ENCODE results near the gene CYB561D1. TPM values are rescaled to one million over a fixed set of nuclear protein-coding genes. Genes with fewer than 3 reads are reported as not detected.
A peak's percentile ranks its signal among the peaks of the same experiment; 100 is the strongest.

Gene CYB561D1
- total RNA-seq, 1 donor from 2014 or later = 10.2 TPM

DNA sequence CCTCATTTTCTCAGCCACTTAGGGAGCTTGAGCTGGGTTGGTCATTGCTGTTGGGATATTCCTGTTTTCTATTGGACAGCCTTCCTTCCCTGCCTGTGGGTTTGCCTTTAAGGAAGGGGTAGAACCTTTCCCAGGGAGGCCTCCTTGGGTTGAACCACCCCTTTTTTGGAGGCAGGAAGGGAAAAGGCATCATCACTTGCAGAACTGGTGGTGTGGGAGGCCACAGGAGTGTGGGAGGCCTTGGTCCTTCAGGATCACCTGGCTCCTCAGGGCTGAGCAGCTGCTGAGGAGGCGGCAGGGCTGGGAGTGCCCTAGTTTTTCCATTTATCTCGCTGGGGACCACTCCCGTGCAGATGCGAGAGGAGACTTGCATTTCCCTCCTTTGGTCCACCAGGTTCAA, 667 bp upstream of the CYB561D1 start:
- H3K27ac Mint-ChIP-seq (ENCODE audit: unreplicated experiment) = no peak overlapping the region
- TF ChIP-seq CTCF (IDR thresholded peaks at IDR 0.05) = no peak
- peaks cover 9% of the 10 kb centered on the region for H3K36me3 Mint-ChIP-seq (ENCODE audit: unreplicated experiment)
- DNase-seq (ENCODE audit: extremely low spot score, unreplicated experiment) = no peak
- no peaks in the 10 kb centered on the region for H3K9me3 Mint-ChIP-seq (ENCODE audit: unreplicated experiment)
- H3K4me1 Mint-ChIP-seq (ENCODE audit: unreplicated experiment) = peaks cover 27% of the 10 kb centered on the region
- H3K4me3 Mint-ChIP-seq (ENCODE audit: unreplicated experiment) = peak overlapping the region; percentile 95
- H3K27me3 Mint-ChIP-seq (ENCODE audit: unreplicated experiment) = no peaks in the 10 kb centered on the region

DNA sequence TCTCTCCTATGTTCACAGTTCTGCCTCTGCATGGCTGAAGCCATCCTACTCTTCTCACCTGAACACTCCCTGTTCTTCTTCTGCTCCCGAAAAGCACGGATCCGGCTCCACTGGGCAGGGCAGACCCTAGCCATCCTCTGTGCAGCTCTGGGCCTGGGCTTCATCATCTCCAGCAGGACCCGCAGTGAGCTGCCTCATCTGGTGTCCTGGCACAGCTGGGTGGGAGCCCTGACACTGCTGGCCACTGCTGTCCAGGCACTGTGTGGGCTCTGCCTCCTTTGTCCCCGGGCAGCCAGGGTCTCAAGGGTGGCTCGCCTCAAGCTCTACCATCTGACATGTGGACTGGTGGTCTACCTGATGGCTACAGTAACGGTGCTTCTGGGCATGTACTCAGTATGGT, 1.8 kb downstream of the CYB561D1 start:
- H3K4me1 Mint-ChIP-seq (ENCODE audit: unreplicated experiment) = peaks cover 34% of the 10 kb centered on the region
- H3K36me3 Mint-ChIP-seq (ENCODE audit: unreplicated experiment) = peaks cover 9% of the 10 kb centered on the region
- H3K4me3 Mint-ChIP-seq (ENCODE audit: unreplicated experiment) = peak overlapping the region; percentile 95
- H3K27me3 Mint-ChIP-seq (ENCODE audit: unreplicated experiment) = no peaks in the 10 kb centered on the region
- H3K9me3 Mint-ChIP-seq (ENCODE audit: unreplicated experiment) = no peaks in the 10 kb centered on the region
- no peak overlapping the region for H3K27ac Mint-ChIP-seq (ENCODE audit: unreplicated experiment)
- TF ChIP-seq CTCF (IDR thresholded peaks at IDR 0.05) = no peak
- no peak for DNase-seq (ENCODE audit: extremely low spot score, unreplicated experiment)

GRCh38 chr1:109497449-109498160, 3.7 kb downstream of the CYB561D1 start:
- H3K9me3 Mint-ChIP-seq (ENCODE audit: unreplicated experiment) = no peaks in the 10 kb centered on the region
- H3K4me1 Mint-ChIP-seq (ENCODE audit: unreplicated experiment) = peaks cover 40% of the 10 kb centered on the region
- no peaks in the 10 kb centered on the region for H3K27me3 Mint-ChIP-seq (ENCODE audit: unreplicated experiment)
- peaks cover 9% of the 10 kb centered on the region for H3K36me3 Mint-ChIP-seq (ENCODE audit: unreplicated experiment)
- H3K4me3 Mint-ChIP-seq (ENCODE audit: unreplicated experiment) = no peak overlapping the region
- TF ChIP-seq CTCF (IDR thresholded peaks at IDR 0.05) = no peak
- no peak overlapping the region for H3K27ac Mint-ChIP-seq (ENCODE audit: unreplicated experiment)
- no peak for DNase-seq (ENCODE audit: extremely low spot score, unreplicated experiment)

- peaks cover 38% of the 10 kb centered on the region for H3K4me1 Mint-ChIP-seq (ENCODE audit: unreplicated experiment)
These were observed 4.4 kb downstream of the CYB561D1 start for GRCh38 chr1:109498161-109498801.

More at GRCh38 chr1:109498161-109498801, 4.4 kb downstream of the CYB561D1 start:
- Mint-ChIP-seq H3K4me3 (ENCODE audit: unreplicated experiment) (no peak overlapping the region), H3K36me3 (ENCODE audit: unreplicated experiment) (peaks cover 9% of the 10 kb centered on the region), H3K27ac (ENCODE audit: unreplicated experiment) (no peak overlapping the region), H3K9me3 (ENCODE audit: unreplicated experiment) (no peaks in the 10 kb centered on the region), H3K27me3 (ENCODE audit: unreplicated experiment) (no peaks in the 10 kb centered on the region)
- DNase-seq (ENCODE audit: extremely low spot score, unreplicated experiment) = no peak
- TF ChIP-seq CTCF (IDR thresholded peaks at IDR 0.05) = peak; percentile 66
